ENCODE measurements around the gene RFC2.
"Not testable (repeated sequence)": the region's sequence is repeated elsewhere in the genome, so short reads cannot be mapped to it uniquely, and the experiment has no call there.

Gene RFC2

GRCh38 chr7:74282748-74283459 lies 28.7 kb upstream of the RFC2 start:
- DNase-seq (ENCODE audit: low spot score) = no peak

DNA sequence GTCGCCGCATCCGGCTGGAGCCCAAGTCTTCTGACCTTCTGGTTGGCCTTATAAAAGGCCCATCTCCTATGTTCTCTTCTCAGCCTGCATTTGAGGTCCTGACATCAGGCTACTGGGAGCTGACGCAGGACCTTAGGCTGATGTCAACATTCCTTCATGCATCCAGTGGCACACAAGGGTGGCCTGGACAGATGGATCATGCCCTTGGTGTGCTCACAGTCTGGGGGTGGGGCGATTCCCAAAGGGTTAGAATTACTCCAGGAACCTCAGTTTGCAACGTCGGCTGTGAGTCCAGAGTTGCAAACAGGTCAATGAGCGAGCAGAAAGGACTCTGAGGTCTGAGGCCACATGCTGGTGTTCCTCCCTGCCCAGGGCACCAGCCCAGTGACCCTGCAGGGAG lies 26.8 kb upstream of the RFC2 start:
- DNase-seq (ENCODE audit: low spot score) = no peak

- DNase-seq (ENCODE audit: low spot score) = no peak
These were observed 23.4 kb upstream of the RFC2 start for GRCh38 chr7:74277636-74278035.

DNA sequence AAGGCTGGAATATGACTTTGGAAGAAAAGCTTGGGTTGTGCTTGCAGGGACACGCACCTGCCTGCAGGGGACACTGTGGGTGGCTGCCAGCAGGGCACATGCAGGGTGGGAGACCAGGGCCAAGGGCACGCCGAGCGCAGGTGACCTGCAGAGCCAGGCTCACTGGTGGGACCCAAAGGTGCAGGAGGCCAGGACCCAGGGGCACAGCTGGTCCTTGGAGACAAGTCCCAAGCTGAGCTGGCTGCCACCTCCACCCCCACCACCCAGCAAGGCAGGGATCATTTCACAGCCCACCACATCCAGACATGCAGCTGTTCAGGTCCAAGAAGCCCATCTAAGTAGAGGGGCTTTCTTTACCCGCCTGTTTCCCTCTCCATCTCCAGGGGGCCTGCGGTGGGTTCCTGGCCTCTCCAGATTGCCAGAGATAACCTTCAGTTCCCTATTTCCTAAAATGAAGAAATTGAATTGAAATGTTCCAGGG lies 21.2 kb upstream of the RFC2 start:
- no peak for DNase-seq (ENCODE audit: low spot score)

- no peak for DNase-seq (ENCODE audit: low spot score)
These were observed 18.3 kb upstream of the RFC2 start for GRCh38 chr7:74272305-74273038.

DNA sequence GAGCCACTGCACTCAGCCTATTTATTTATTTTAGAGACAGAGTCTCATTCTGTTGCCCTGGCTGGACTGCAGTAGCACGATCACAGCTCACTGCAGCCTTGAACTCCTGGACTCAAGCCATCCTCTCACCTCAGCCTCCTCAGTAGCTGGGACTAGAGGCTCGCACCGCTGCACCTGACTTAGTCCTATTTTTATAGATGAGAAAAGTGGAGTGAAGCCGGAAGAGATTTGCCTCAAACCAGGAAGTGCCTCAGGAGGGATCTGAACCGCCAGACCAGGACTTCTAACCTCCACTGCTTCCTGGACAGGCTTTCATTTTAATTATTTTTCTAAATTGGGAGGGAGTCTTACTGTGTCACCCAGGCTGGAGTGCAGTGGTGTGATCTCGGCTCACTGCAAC lies 17.5 kb upstream of the RFC2 start:
- DNase-seq (ENCODE audit: low spot score) = no peak

DNA sequence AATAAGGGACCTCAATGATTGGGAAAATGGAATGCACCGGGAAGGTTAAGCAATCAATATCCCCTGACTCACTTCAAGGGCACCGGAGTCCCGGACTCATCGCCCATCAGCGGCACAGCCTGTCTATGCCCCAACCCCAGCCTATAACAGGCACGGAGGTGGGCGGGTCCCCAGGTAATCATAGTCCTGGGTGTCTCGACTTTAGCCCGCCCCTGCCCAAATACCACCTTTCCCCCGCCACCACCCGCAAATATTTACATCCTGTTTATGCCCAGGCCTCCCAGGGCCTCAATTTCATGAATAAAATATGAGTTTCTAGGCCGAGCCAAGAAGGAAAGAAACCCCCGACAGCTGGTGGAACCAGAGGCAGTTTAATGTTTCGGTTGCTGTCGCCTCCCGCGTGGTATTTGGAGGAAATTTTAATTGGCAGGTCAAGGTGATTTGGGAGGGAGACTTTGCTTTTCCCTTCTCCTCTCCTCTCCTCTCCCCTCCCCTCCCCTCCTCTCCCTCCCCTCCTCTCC lies 15.6 kb upstream of the RFC2 start:
- DNase-seq (ENCODE audit: low spot score) = peak; percentile 72

GRCh38 chr7:74267756-74268565 lies 13.8 kb upstream of the RFC2 start:
- DNase-seq (ENCODE audit: low spot score) = no peak

DNA sequence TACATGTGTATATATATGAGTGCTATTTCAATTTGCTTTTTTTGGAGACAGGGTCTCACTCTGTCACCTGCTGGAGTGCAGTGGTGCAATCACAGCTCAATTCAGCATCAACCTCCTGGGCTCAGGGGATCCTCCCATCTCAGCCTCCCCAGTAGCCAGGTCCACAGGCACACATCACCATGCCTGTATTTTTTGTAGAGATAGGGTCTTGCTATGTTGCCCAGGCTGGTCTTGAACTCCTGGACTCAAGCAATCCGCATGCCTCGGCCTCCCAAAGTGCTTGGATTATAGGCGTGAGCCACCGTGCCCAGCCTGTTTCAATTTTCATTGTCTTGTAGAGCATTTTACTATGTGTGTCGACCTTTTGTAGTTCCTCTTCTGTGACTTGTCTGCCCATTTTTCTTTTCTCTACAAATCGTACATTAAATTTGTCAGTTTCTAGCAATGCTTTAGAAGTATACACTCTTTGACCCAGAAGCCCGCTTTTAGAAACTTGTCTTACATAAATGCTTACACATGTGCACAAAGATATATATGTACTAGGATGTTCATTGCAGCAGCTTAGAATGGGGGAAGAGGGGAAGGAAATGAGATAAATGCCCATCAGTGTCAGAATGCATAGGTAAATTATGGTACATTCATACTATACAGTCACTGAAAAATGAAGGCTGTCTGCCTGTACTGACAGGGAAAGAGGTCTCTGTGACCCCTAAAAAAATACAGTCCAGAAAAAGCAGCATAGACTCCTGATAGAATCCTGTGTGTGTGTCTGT lies 12.2 kb upstream of the RFC2 start:
- DNase-seq (ENCODE audit: low spot score) = no peak

GRCh38 chr7:74263399-74264120 lies 9.4 kb upstream of the RFC2 start:
- DNase-seq (ENCODE audit: low spot score) = no peak

- no peak for DNase-seq (ENCODE audit: low spot score)
These were observed 8.6 kb upstream of the RFC2 start for GRCh38 chr7:74262639-74263398.

DNA sequence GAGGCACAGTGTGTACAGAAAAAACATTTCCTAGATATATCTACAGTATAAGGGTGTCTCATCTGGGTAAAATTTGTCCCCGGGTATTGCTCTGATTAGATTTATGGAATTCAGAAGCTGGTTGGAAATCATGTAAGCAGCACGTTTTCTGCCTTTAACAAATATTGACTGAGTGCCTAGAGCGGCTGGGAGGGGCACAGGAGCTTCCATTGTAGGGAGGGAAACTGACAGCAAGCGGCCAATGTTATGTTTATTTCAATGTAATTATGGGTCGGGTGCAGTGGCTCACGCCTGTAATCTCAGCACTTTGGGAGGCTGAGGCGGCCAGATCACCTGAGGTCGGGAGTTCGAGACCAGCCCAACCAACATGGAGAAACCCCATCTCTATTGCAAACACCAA lies 4.4 kb upstream of the RFC2 start:
- no peak for DNase-seq (ENCODE audit: low spot score)

DNA sequence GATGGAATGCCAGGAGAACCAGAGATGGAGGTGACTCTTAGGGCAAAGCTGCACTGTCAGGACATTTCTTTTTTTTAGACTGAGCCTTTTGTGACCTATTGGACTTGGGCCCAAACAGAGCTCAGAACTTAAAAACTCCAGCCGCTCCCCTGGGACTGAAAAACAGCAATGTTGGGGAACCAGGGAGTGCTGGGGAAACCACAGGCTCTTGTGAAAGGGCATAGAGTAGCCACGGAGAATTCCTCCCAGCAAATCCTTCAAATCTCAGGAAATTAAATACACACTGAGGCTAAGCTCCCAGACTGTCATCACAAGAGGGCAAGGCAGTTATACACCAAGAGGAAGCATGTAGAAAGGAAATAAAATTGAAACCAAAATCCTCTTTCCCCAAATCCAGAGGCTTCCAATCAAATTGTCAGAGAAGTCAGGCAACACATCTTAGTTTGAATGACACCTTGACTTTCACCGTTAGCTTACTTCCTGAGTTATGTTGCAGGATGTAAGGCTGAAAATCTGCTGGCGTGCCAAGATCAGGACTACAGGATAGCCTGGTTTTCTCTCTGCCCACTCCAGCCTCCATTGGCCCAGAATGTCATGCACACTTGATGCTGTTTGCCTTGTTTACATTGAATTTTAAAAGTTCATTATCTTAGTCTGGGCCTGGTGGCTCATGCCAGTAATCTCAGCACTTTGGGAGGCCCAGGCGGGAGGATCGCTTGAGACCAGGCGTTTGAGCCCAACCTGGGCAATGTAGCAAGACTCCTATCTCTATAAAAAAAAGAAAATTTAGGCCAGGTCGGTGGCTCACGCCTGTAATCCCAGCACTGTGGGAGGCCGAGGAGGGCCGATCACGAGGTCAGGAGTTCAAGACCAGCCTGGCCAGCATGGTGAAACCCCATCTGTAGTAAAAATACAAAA lies 2.6 kb upstream of the RFC2 start:
- no peak for DNase-seq (ENCODE audit: low spot score)

DNA sequence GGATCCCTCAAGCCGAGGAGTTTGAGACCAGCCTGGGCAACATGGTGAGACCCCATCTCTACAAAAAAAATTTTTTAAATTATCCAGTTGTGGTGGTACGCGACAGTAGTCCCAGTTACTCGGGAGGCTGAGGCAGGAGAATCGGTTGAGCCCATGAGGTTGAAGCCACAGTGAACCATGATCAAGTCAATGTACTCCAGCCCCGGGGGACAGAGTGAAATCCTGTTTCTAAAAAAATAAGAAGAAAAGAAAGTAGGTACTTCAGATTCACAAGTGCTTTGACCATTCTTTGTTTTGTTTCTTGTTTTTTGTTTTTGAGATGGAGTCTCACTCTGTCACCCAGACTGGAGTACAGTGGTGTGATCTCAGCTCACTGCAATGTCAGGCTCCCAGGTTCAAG lies 1.3 kb upstream of the RFC2 start:
- DNase-seq (ENCODE audit: low spot score) = not testable (repeated sequence)

DNA sequence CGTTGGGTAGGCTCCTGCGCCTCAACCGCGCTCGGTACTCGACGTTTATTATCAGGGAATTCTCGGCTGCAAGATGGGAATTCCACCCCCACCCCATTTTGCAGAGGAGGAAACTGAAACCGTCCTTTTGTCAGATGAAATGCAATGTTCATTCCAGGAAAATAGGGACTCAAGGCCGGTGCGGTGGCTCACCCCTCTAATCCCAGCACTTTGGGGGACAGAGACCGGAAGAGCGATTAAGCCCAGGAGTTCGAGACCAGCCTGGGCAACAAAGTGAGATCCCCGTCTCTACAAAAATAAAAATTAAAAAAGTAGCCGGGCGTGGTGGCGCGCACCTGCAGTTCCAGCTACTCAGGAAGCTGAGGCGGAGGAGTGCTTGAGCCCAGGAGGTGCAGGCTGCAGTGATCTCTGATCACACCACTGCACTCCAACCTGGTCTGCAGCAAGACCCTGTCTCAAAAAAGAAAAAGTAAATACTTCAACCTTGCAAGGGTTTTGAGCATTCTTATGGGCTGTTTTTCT lies 720 bp upstream of the RFC2 start:
- DNase-seq (ENCODE audit: low spot score) = no peak

DNA sequence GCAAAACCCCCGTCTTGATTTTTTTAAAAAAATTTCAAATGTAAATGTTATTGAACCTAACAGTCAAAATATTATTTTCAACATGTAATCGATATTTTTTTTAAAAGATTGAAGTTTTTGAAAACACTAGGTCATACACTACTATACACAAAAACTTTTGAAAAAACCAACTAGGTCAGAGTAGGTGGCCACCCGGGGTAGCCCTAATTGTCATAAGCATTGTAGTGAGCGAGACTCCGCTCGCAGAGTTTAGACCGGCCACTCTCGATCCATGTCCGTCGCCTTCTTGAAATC lies 417 bp downstream of the RFC2 start:
- no peak for DNase-seq (ENCODE audit: low spot score)

DNA sequence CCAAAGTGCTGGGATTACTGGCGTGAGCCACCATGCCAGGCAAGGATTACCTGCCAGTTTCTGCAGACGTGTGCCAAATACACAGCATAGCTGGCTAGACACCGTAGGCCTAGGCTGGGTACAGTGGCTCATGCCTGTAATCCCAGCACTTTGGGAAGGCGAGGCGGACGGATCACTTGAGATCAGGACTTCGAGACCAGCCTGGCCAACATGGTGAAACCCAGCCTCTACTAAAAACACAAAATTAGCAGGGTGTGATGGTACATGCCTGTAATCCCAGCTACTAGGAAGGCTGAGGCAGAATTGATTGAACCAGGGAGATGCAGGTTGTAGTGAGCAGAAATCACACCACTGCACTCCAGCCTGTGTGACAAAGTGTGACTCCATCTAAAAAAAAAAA lies 868 bp downstream of the RFC2 start:
- DNase-seq (ENCODE audit: low spot score) = no peak

DNA sequence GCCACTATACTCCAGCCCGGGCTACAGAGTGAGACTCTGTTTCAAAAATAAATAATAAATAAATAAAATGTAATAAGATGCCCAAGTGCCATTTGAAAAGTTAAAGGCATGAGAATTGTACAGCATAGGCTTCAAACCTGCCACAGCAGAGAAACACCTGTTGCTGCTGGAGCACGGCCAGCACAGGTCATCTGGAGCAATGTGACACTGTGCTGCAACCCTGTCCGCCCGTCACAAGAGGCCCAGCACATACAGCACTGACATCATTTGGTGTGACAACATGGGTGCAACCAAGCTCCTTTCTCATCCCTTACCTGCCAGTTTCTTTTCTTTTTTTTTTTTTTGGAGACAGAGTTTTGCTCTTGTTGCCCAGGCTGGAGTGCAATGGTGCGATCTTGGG lies 1.3 kb downstream of the RFC2 start:
- no peak for DNase-seq (ENCODE audit: low spot score)

DNA sequence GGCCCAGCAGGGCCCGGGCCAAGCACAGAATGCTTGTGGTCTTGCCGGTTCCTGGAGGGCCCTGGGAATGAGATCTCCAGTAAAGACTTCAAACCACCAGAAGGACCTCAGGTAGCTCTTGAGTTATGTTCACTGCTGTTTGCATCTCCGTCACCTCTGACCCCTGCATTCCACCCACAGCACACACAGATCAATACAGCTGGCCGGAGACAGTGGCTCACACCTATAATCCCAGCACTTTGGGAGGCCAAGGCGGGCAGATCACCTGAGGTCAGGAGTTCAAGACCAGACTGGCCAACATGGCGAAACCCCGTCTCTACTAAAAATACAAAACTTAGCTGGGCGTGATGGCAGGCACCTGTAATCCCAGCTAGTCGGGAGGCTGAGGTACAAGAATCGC lies 5.1 kb downstream of the RFC2 start:
- not testable (repeated sequence) for DNase-seq (ENCODE audit: low spot score)

All from CD4-positive, alpha-beta T cell treated with Interleukin-15 for 4 hours (primary cell).